Measurements from ENCODE around the gene SHD. TPM values are rescaled to one million over a fixed set of nuclear protein-coding genes. Genes with fewer than 3 reads are reported as not detected.

SHD gene
- total RNA-seq, 1 experiment from 2014 or later, result 4.4 TPM

DNA sequence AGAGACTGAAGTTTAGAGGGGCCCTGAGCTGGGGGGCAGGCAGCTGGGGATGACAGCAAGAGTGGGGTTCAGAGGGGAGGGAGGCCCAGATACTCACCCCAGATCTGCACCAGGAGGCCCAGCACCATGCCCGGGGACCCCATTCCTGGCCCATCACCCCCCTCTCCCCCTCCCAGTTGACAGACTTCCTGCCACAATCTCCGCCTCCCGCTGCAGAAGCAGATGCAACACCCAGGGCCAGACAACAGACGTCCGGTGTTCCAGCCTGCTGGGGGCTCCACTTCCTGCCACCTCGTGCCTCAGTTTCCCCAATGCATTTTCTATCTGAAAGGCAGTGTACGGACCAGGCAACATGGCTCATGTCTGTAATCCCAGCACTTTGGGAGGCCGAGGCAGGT lies 23.2 kb downstream of the SHD start, which contains the start of gene TMIGD2:
TSS of gene TMIGD2 (minus strand) at position 147 of the 398 bp plus-strand sequence. CDS start at position 143, 4 bp downstream.
- H3K36me3 Mint-ChIP-seq (ENCODE audit: insufficient read depth in 1 of 3, low read depth in 3 of 3), result peaks cover 10 to 17% (median 10%) of the 10 kb centered on the region in 3 experiments; a peak in 6 of 7 replicates
- no peaks in the 10 kb centered on the region for H3K79me1 ChIP-seq (ENCODE audit: insufficient read depth, low read depth, low read length, poor library complexity, severe bottlenecking)
- H2BK12ac ChIP-seq (ENCODE audit: insufficient read length, low read depth, low read length), result no peak within 1 kb of the TSS
- peaks cover 10 to 20% of the 10 kb centered on the region in 2 experiments for H3K4me1 Mint-ChIP-seq
- no peaks in the 10 kb centered on the region for H4K20me1 ChIP-seq (ENCODE audit: control insufficient read depth, insufficient read depth, insufficient read length)
- no peak within 1 kb of the TSS for H4K5ac ChIP-seq (ENCODE audit: insufficient read length, low read depth, low read length)
- H3K4ac ChIP-seq (ENCODE audit: low read depth, low read length), result no peak within 1 kb of the TSS
- H3K27me3 ChIP-seq (ENCODE audit: insufficient read depth, low read length), result no peaks in the 10 kb centered on the region
- no peak within 1 kb of the TSS for H2BK120ac ChIP-seq (ENCODE audit: low read depth, low read length, poor library complexity, severe bottlenecking)
- no peak within 1 kb of the TSS for H2AK5ac ChIP-seq (ENCODE audit: insufficient read length, low read length)
- TF ChIP-seq, protein P1, sequence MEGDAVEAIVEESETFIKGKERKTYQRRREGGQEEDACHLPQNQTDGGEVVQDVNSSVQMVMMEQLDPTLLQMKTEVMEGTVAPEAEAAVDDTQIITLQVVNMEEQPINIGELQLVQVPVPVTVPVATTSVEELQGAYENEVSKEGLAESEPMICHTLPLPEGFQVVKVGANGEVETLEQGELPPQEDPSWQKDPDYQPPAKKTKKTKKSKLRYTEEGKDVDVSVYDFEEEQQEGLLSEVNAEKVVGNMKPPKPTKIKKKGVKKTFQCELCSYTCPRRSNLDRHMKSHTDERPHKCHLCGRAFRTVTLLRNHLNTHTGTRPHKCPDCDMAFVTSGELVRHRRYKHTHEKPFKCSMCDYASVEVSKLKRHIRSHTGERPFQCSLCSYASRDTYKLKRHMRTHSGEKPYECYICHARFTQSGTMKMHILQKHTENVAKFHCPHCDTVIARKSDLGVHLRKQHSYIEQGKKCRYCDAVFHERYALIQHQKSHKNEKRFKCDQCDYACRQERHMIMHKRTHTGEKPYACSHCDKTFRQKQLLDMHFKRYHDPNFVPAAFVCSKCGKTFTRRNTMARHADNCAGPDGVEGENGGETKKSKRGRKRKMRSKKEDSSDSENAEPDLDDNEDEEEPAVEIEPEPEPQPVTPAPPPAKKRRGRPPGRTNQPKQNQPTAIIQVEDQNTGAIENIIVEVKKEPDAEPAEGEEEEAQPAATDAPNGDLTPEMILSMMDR (conservative IDR thresholded peaks at IDR 0.05), result no peak
- WGBS (ENCODE audit: extremely low coverage, insufficient read length, low lambda C conversion rate), result no CpG with 5 or more reads among the region's 8 CpGs
- H3K4me2 ChIP-seq (ENCODE audit: insufficient read depth, insufficient read length, low read length), result no peak within 1 kb of the TSS
- no peak for DNase-seq
- no peak within 1 kb of the TSS for H2BK15ac ChIP-seq (ENCODE audit: low read depth, low read length)
- no peak within 1 kb of the TSS for H3T11ph ChIP-seq (ENCODE audit: low read length)
- H3K9me3 Mint-ChIP-seq, result no peaks in the 10 kb centered on the region; a peak in 2 of 5 replicates
- H2AFZ ChIP-seq (ENCODE audit: low read length), result peak within 1 kb of the TSS; percentile 3
- no peak within 1 kb of the TSS for H4K8ac ChIP-seq (replicated peaks; ENCODE audit: insufficient read length, low read depth, low read length)
- no peak within 1 kb of the TSS for H3K27ac ChIP-seq (ENCODE audit: insufficient read length, low read depth, low read length)
- no peak within 1 kb of the TSS for H4K91ac ChIP-seq (ENCODE audit: insufficient read length, low read depth, low read length)
- H2BK20ac ChIP-seq (ENCODE audit: low read depth, low read length, poor library complexity, severe bottlenecking), result no peak within 1 kb of the TSS
- H3K27me3 Mint-ChIP-seq (ENCODE audit: low read depth), result peaks cover 13% of the 10 kb centered on the region
- peak within 1 kb of the TSS in 1 of 2 experiments; percentile 16; a peak in 1 of 5 replicates for H3K4me3 Mint-ChIP-seq
- H3K27ac Mint-ChIP-seq, result peak within 1 kb of the TSS in 2 of 3 experiments; percentile 65 to 72; a peak in 3 of 7 replicates
- H3K18ac ChIP-seq (ENCODE audit: insufficient read length, low read depth, low read length), result no peak within 1 kb of the TSS
- no peaks in the 10 kb centered on the region for H3K4me1 ChIP-seq (ENCODE audit: insufficient read depth, low read length)
- H3K9me3 ChIP-seq (ENCODE audit: control insufficient read depth, low read depth, low read length), result no peaks in the 10 kb centered on the region
- no peak within 1 kb of the TSS for H3K23ac ChIP-seq (ENCODE audit: insufficient read length, low read depth, low read length)
- H3K56ac ChIP-seq (ENCODE audit: insufficient read length, low read depth, low read length), result no peak within 1 kb of the TSS
- H2BK5ac ChIP-seq (ENCODE audit: insufficient read length, low read length), result no peak within 1 kb of the TSS
- H3K14ac ChIP-seq (ENCODE audit: insufficient read depth, low read length), result no peak within 1 kb of the TSS
- no peaks in the 10 kb centered on the region for H3K23me2 ChIP-seq (ENCODE audit: insufficient read length, low read depth, low read length, poor library complexity, severe bottlenecking)
- H3K79me2 ChIP-seq (ENCODE audit: insufficient read depth, low read length), result no peaks in the 10 kb centered on the region
- H3K9ac ChIP-seq (ENCODE audit: extremely low read depth, insufficient read length, low read length), result no peak within 1 kb of the TSS

Measured in H9 (cell line).